Stimulated activated naive CD8-positive, alpha-beta T cell treated with anti-CD3 and anti-CD28 coated beads, Interleukin-15, amount 100 ng/mL, for 72 hours (primary cell): ENCODE measurements around the gene LIX1L.
A peak's percentile ranks its signal among the peaks of the same experiment; 100 is the strongest.

ENCODE experiments used
- ATAC-seq: fragments of 150-1000 bp; cut with Tn5 transposase; 2 replicates; pipeline ENCODE4 v1.10.0; 2021; ENCODE audit warnings: mild to moderate bottlenecking, moderate library complexity
- DNase-seq, 2 donors: peaks; one replicate each; pipeline ENCODE4 v3.0.0; 2021 to 2022
- H3K27ac Mint-ChIP-seq, 2 donors: one replicate each; pipeline ENCODE4 v1.8.0; 2022; ENCODE audit warnings: mild to moderate bottlenecking in 2 of 2, mixed read lengths in 2 of 2, moderate library complexity in 2 of 2
- H3K27me3 Mint-ChIP-seq: one replicate; pipeline ENCODE4 v1.8.0; 2022; ENCODE audit warnings: mixed read lengths
- H3K4me1 Mint-ChIP-seq: one replicate; pipeline ENCODE4 v1.8.0; 2022; ENCODE audit warnings: mild to moderate bottlenecking, mixed read lengths
- H3K4me3 Mint-ChIP-seq, 2 donors: one replicate each; pipeline ENCODE4 v1.8.0; 2022; ENCODE audit warnings: mild to moderate bottlenecking in 2 of 2, mixed read lengths in 2 of 2, moderate library complexity in 1 of 2
- H3K9me3 Mint-ChIP-seq, 2 donors: one replicate each; pipeline ENCODE4 v1.8.0; 2022; ENCODE audit warnings: mixed read lengths in 2 of 2

The LIX1L gene

GRCh38 chr1:145957443-145958319, at the start of gene LIX1L:
LIX1L (minus strand) TSS chr1:145958017; CDS start chr1:145957927, 90 bp downstream.
- no peaks in the 10 kb centered on the region for H3K9me3 Mint-ChIP-seq
- H3K27ac Mint-ChIP-seq = peak within 1 kb of the TSS; percentile 90 to 94
- peak; percentile 95 to 96 for DNase-seq
- peak within 1 kb of the TSS; percentile 85 to 94 for H3K4me3 Mint-ChIP-seq
- H3K4me1 Mint-ChIP-seq = peaks cover 64% of the 10 kb centered on the region
- ATAC-seq = peak; percentile 91
- H3K27me3 Mint-ChIP-seq = no peaks in the 10 kb centered on the region

- ATAC-seq (no peak), DNase-seq (peak in 1 of 2 donors; percentile 8)
- Mint-ChIP-seq H3K9me3 (no peaks in the 10 kb centered on the region), H3K4me1 (peaks cover 81% of the 10 kb centered on the region), H3K27me3 (no peaks in the 10 kb centered on the region), H3K4me3 (no peak overlapping the region), H3K27ac (peak overlapping the region; percentile 1 to 14)
Measured at GRCh38 chr1:146001709-146002108, 43.9 kb upstream of the LIX1L start.

- no peak for DNase-seq
- ATAC-seq = no peak
- Mint-ChIP-seq H3K27ac (peak overlapping the region; percentile 79 to 95), H3K27me3 (no peaks in the 10 kb centered on the region), H3K9me3 (no peaks in the 10 kb centered on the region), H3K4me1 (peaks cover 59% of the 10 kb centered on the region), H3K4me3 (peak overlapping the region; percentile 85 to 89)
Measured at GRCh38 chr1:145999321-146000024, 41.7 kb upstream of the LIX1L start.

DNA sequence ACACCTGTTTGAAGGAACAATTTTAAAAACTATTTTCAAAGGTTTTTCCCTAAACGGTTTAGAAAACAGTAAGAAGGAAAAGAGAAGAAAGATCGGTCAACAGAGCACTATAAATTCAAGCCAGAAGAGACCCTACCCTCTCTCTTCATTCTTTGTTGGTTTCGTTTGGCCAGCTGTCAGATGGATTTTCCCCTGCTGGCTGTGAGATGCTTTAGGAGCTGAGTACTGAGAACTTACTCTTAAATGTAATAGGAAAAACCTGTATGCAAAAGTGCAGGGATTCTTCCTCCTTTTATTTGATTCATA, 39.9 kb upstream of the LIX1L start:
- Mint-ChIP-seq H3K4me3 (peak overlapping the region; percentile 85 to 89), H3K9me3 (no peaks in the 10 kb centered on the region), H3K4me1 (peaks cover 58% of the 10 kb centered on the region), H3K27me3 (no peaks in the 10 kb centered on the region), H3K27ac (peak overlapping the region; percentile 99)
- ATAC-seq (no peak), DNase-seq (no peak)

- ATAC-seq = peak; percentile 69
- Mint-ChIP-seq H3K27ac (peak overlapping the region; percentile 99), H3K4me1 (peaks cover 62% of the 10 kb centered on the region), H3K27me3 (no peaks in the 10 kb centered on the region), H3K9me3 (no peaks in the 10 kb centered on the region), H3K4me3 (peak overlapping the region; percentile 85 to 89)
- peak in 1 of 2 donors; percentile 54 for DNase-seq
Measured at GRCh38 chr1:145997016-145997717, 39.4 kb upstream of the LIX1L start.

GRCh38 chr1:145996433-145997015, 38.7 kb upstream of the LIX1L start, which contains the start of gene TXNIP:
TXNIP (minus strand) TSS chr1:145996579; CDS start chr1:145996266, 313 bp downstream.
- H3K4me1 Mint-ChIP-seq = peaks cover 62% of the 10 kb centered on the region
- DNase-seq (peak; percentile 82 to 94), ATAC-seq (peak; percentile 95)
- H3K27ac Mint-ChIP-seq = peak within 1 kb of the TSS; percentile 99
- H3K9me3 Mint-ChIP-seq = no peaks in the 10 kb centered on the region
- no peaks in the 10 kb centered on the region for H3K27me3 Mint-ChIP-seq
- H3K4me3 Mint-ChIP-seq = peak within 1 kb of the TSS; percentile 85 to 89

DNA sequence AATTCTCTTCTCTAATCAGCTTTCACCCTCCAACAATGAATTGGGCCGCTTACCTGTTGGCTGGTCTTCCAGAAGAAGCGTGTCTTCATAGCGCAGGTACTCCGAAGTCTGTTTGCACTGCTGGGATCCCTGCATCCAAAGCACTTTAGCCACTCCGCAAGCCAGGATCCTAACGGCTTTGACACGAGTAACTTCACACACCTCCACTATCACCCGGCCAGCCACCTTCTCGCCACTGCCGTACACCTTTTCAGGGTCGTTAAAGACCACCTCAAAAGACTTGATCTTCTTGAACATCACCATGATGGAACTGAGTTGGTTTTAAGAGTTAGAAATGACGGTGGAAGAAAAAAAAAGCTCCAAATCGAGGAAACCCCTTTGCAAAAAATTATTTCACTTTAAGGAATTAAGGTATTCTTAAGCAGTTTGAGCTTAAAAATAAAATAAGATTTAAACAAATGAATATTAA, 38.2 kb upstream of the LIX1L start:
- H3K27ac Mint-ChIP-seq = peak overlapping the region; percentile 99
- peaks cover 64% of the 10 kb centered on the region for H3K4me1 Mint-ChIP-seq
- H3K27me3 Mint-ChIP-seq = no peaks in the 10 kb centered on the region
- H3K4me3 Mint-ChIP-seq = peak overlapping the region; percentile 85 to 89
- no peak for DNase-seq
- H3K9me3 Mint-ChIP-seq = no peaks in the 10 kb centered on the region
- ATAC-seq = no peak

DNA sequence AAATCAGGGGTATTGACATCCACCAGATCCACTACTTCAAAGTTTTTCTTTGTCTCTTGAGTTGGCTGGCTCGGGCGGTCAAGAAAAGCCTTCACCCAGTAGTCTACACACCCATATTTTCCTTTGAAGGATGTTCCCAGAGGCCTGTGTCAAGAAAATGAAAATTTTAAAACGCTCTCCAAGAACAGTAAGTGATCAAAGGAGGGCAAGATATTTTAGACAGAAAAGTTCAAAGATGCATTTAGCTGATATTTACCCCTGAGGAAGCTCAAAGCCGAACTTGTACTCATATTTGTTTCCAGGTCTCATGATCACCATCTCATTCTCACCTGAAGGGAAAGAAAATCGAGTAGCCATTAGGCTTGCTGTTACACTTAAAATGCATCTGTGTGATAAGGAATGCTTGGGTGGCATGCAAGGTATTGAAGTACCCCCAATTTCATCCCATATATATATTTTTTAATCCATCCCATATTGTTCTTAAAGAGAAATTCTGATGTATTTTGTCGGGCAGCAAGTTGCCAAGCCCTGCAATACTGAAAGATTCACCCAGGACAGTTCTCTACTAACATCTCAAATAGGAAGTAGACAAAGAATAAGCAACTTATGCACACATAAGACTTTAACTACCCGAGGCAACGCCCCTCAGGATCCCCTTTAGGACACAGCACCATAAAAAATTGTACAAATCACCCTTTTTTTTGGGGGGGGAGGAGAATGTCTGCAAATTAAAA, 37.5 kb upstream of the LIX1L start:
- DNase-seq = no peak
- no peak for ATAC-seq
- no peaks in the 10 kb centered on the region for H3K27me3 Mint-ChIP-seq
- H3K4me3 Mint-ChIP-seq = peak overlapping the region; percentile 85 to 89
- H3K9me3 Mint-ChIP-seq = no peaks in the 10 kb centered on the region
- H3K27ac Mint-ChIP-seq = peak overlapping the region; percentile 99
- H3K4me1 Mint-ChIP-seq = peaks cover 70% of the 10 kb centered on the region

- Mint-ChIP-seq H3K27me3 (no peaks in the 10 kb centered on the region), H3K4me3 (peak overlapping the region; percentile 85 to 89), H3K9me3 (no peaks in the 10 kb centered on the region), H3K27ac (peak overlapping the region; percentile 81 to 99), H3K4me1 (peaks cover 67% of the 10 kb centered on the region)
- ATAC-seq (peak; percentile 58), DNase-seq (peak in 1 of 2 donors; percentile 70)
Measured at GRCh38 chr1:145994391-145995120, 36.7 kb upstream of the LIX1L start.

GRCh38 chr1:145993618-145994390, 36.0 kb upstream of the LIX1L start:
- ATAC-seq = no peak
- peak overlapping the region; percentile 81 to 99 for H3K27ac Mint-ChIP-seq

DNA sequence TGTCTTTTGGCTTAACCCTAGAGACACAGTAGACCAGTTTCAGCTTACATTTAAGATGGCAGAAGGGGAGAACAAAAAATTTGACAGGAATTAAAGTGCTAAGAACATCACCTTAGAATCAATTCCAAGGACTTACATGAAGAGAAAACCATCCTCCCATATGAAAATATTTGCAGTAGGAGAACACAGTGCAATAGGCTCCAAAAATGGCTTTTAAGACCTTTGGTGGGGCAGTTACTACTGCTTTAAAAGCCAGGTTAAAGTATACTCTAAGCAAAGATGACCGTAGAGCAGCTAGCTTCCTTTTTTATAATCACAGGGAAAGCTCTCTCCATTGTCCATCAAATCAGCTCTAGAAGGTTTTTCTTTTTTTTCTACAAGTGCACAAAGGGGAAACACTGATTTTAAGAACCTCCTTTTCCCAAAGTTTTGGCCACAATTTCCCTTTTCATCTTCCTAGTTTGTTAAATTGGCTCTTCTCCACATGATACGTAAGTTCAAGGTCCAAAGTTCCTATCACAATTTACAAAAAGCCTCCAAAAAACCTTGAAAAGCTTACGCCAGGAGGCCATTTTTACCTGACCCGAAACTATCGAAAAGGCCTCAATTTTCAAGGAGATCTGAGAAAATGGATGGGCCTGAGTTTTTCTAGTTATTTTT, 35.3 kb upstream of the LIX1L start:
- peak overlapping the region; percentile 73 to 81 for H3K27ac Mint-ChIP-seq
- H3K27me3 Mint-ChIP-seq = no peaks in the 10 kb centered on the region
- no peak for DNase-seq
- H3K4me1 Mint-ChIP-seq = peaks cover 63% of the 10 kb centered on the region
- no peaks in the 10 kb centered on the region for H3K9me3 Mint-ChIP-seq
- peak overlapping the region; percentile 85 to 89 for H3K4me3 Mint-ChIP-seq
- ATAC-seq = no peak

More at GRCh38 chr1:145993618-145994390, 36.0 kb upstream of the LIX1L start:
- peaks cover 63% of the 10 kb centered on the region for H3K4me1 Mint-ChIP-seq
- H3K27me3 Mint-ChIP-seq = no peaks in the 10 kb centered on the region
- peak overlapping the region; percentile 85 to 89 for H3K4me3 Mint-ChIP-seq
- no peak for DNase-seq
- no peaks in the 10 kb centered on the region for H3K9me3 Mint-ChIP-seq

GRCh38 chr1:145992502-145992936, 34.7 kb upstream of the LIX1L start:
- ATAC-seq (no peak), DNase-seq (no peak)
- no peaks in the 10 kb centered on the region for H3K27me3 Mint-ChIP-seq
- peak overlapping the region; percentile 28 to 30 for H3K27ac Mint-ChIP-seq
- peaks cover 63% of the 10 kb centered on the region for H3K4me1 Mint-ChIP-seq
- H3K4me3 Mint-ChIP-seq = peak overlapping the region; percentile 85 to 89
- H3K9me3 Mint-ChIP-seq = no peaks in the 10 kb centered on the region
